HG02840 (cell line): ENCODE measurements around the gene TIGD1.

Experiments
- ATAC-seq: cut with Tn5 transposase; IDR thresholded peaks from one replicate; pipeline ENCODE4 v1.9.1; 2021; ENCODE audit warnings: mild to moderate bottlenecking, moderate library complexity, moderate number of reproducible peaks; ENCODE audit not compliant: unreplicated experiment, low FRiP score

Gene TIGD1

GRCh38 chr2:232524771-232525170 lies 25.6 kb downstream of the TIGD1 start:
- ATAC-seq, result no peak

DNA sequence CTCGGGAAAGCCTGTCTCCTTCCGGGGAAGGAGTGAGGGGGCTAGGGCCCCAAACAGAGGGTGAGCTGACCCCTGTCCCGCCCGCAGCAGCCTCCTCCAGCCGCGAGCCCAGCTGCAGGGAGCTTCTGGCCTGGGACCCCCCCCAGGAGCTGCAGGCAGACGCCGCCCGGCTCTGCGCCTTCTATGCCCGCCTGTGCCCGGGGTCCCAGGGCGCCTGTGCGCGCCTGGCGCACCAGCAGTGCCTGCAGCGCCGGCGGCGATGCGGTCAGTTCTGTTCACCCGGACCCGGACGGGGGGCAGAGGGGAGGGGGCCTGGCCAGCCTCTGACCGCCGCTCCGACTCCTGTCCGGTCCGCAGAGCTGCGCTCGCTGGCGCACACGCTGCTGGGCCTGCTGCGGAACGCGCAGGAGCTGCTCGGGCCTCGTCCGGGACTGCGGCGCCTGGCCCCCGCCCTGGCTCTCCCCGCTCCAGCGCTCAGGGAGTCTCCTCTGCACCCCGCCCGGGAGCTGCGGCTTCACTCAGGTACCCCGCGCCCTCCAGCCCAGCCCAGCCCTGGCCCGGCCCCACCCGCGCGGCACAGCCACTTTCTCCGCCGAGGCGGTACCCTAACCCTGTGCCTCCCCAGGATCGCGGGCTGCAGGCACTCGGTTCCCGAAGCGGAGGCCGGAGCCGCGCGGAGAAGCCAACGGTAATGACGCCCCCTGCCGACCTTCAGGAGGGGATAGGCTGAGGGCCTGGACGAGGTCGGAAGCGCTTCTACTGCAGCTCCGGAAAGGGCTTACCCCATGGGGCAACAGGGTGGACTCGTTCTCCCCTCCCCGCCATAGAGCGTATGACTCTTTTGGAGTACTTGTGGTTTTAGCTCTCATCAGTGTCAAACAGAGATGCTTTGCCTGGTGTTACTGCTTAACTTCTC lies 26.4 kb downstream of the TIGD1 start:
- no peak for ATAC-seq

- ATAC-seq, result no peak
These were observed 27.0 kb downstream of the TIGD1 start for GRCh38 chr2:232523402-232523681.

DNA sequence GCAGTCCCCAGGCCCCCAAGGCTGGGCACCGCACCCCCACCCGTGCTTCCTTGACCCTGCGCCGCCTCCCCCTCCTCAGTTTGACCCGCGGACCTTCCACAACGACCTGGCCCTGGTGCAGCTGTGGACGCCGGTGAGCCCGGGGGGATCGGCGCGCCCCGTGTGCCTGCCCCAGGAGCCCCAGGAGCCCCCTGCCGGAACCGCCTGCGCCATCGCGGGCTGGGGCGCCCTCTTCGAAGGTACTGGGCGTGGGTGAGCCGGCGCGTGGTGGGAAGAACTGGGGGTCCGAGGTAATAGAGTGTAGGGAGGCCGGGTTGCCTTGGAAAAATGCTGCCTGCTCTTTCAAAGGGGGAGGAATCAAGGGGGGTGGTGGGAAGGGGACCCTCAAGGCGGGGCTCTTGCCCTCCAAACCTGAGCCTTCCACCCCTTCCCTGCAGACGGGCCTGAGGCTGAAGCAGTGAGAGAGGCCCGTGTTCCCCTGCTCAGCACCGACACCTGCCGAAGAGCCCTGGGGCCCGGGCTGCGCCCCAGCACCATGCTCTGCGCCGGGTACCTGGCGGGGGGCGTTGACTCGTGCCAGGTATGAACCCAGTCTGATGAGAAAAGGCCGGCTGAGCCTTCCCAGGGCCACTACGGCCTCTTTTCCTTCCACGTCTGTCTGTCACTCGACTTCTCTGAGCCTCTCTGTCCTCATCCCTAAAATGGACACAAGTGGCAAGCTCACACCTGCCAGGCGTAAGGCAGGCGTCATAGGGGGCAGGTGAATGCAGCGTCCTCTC lies 27.5 kb downstream of the TIGD1 start:
- no peak for ATAC-seq

DNA sequence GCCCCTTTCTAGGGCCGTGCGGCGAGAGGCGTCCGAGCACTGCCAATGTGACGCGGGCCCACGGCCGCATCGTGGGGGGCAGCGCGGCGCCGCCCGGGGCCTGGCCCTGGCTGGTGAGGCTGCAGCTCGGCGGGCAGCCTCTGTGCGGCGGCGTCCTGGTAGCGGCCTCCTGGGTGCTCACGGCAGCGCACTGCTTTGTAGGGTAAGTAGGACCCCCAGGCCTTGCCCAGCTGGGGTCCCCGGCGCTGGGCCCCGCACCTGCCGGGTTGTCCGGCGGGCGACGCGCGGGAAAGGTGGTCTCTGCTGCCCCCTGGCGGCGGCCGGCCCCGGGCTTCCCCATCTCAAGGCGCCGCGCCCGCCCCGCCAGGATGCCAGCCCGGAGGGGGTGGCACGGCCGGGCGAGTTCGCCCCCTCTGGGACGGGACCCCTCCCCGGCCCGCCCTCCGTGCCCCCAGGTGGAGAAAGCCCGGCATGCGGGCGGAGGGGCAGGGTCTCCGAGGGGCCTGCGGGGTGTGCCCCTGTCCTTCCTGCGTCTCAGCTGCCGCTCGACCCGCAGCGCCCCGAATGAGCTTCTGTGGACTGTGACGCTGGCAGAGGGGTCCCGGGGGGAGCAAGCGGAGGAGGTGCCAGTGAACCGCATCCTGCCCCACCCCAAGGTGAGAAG lies 28.3 kb downstream of the TIGD1 start:
- ATAC-seq, result no peak

DNA sequence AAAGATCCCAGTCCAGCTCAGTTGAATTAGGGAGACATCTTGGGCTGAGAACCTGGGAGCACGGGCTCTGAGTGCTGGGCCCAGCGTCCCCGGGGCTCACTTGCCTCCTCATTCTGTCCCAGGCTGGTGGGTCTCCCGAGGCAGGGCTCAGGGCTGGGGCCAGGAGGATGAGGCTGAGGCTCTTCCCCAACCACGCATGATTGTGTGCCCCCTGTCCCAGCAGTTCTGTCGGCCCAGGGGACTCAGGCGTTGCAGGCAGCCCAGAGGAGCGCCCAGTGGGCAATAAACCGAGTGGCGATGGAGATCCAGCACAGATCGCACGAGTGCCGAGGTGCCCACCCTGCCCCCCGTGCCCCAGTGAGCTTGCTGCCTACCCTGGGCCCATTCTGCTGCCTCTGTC lies 29.3 kb downstream of the TIGD1 start:
- no peak for ATAC-seq

GRCh38 chr2:232520489-232520888 lies 29.9 kb downstream of the TIGD1 start:
- ATAC-seq, result no peak

- no peak for ATAC-seq
These were observed 30.5 kb downstream of the TIGD1 start, which contains the start of gene PRSS56 for GRCh38 chr2:232519581-232520438. Gene PRSS56, plus strand, starts transcription at chr2:232520388. Its CDS starts 211 bp downstream, at chr2:232520599.

- no peak for ATAC-seq
These were observed 31.5 kb downstream of the TIGD1 start for GRCh38 chr2:232518844-232519243.

DNA sequence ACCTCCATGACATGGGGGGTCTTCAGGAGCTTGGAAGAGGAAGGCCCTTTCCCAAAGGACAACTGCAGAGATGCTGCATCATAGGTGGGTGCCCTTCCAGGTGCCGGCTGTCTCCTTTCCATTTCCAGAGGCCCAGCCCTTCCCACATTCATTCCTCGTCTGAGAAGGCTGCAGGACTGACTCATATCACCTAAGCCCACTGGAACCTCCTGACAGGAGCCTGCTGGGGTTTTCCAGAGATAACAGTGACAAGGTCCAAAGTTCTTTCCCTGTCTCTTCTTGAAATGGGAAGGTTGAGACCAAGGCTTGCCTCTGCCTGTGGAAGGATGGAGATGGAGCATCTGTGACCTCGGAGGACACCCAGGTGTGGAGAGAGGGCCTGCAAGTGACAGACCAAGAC lies 33.8 kb downstream of the TIGD1 start:
- no peak for ATAC-seq

- ATAC-seq, result no peak
These were observed 34.7 kb downstream of the TIGD1 start for GRCh38 chr2:232515639-232516038.

- no peak for ATAC-seq
These were observed 37.0 kb downstream of the TIGD1 start for GRCh38 chr2:232513353-232513752.

DNA sequence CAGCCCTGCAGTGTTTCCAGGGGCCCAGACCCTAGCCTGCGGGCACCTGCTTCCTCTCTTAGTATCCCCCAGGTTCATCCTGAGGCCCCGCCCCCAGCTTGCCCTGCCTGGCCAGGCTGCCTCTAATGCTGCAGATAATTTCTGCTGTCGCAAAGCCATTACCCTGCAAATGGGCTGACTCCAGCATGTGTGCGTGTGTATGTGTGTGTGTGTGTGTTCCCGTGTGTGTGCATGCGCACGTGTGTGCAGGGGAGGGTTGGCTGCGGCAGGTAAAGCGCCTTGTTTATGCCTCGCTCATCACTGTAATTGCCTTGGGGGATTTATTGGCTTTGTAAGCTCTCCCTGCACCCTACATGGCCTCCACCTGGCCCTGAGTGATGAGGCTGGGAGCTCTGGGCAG lies 37.8 kb downstream of the TIGD1 start:
- no peak for ATAC-seq

GRCh38 chr2:232511336-232511890 lies 38.9 kb downstream of the TIGD1 start:
- ATAC-seq, result no peak

- no peak for ATAC-seq
These were observed 42.1 kb downstream of the TIGD1 start for GRCh38 chr2:232508251-232508650.

DNA sequence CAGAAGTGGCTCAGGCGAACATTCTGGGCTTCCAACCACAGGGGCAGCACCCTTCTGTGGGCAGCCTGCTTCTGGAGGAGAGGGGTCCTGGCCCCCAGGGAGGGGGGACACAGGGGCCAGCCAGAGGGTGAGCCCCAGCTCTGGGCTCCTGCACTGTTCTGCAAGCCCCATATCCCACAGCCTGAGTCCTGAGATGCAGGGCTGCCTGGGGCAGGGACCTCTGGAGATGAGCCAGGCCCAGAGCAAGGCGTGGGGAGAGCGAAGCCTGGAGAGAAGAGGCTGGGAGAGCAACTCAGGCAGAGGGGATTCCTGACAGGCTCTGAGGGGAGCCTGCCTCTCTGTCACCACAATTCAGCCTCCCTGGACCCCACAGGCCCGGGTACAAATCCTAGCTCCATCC lies 43.6 kb downstream of the TIGD1 start:
- no peak for ATAC-seq

DNA sequence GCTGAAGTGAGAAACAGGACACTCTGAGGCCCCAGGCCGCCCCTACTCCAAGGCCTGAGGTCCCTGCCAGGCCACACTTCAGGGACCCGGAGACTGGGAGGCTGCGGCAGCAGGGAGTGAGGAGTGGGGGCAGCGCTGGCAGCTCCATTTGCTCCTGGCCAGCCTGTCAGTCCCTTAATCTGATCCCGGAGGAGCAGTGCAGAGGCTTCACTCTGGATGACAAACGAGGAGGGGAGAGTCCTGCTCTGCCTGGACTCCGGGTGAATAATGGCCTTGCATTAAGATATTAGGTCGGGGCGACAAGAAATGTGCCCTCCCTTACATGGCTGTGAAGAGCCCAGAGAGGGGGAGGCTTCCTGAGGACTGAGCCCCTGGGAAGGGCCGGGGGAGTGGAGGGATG lies 44.5 kb downstream of the TIGD1 start:
- no peak for ATAC-seq

DNA sequence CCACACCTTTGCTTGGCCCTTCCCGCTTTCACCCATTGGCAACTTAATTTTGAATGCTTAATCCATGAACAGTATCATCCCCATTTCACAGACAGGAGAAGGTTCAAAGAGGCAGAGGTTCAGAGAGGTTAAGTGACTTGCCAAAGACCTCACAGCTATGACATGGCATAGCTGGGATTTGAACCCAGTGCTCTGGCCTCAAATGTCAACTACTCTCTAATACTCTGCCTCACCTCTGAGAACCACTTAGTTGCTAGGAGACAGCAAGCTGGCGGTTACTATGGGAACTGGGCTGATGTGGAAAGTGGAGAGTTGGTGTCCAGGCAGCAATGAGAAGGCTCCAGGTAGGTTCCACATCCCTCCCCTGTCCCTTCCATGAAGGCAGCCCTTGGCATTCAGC lies 45.9 kb downstream of the TIGD1 start:
- ATAC-seq, result no peak

DNA sequence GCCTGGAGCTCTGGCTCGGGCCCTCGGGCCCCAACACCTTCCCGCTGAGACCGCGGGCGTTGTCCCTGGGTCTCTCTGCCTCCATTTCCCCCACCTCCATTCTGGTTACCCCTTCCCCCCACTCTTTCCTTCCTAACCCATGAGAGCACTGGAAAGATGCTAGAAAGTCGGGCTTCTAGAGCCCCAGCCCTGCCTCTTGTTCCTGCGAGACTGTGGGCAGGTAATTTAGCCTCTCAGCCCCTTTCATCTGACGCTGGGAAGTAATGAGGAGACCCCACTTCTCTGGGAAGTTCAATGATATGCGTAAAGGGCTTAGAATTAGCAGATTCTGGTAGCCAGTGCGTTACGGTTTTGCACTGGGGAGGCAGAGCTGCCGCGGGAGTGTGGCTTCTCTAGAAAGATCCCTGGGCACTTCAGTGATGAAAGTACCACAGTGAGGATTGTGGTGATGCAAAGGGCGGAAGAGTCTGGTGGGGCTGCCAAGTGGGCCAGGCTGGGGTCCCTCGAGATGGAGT lies 46.5 kb downstream of the TIGD1 start:
- ATAC-seq, result no peak
